H9 (cell line): ENCODE results near the gene DGKE. TPM values are rescaled to one million over a fixed set of nuclear protein-coding genes. Genes with fewer than 3 reads are reported as not detected.
A peak's percentile ranks its signal among the peaks of the same experiment; 100 is the strongest.

Experiments
- DNase-seq: peaks from one replicate; pipeline ENCODE4 v3.0.0-alpha.2; 2017
- H2AFZ ChIP-seq: one replicate; pipeline ENCODE4 v1.6.1; 2013; ENCODE audit warnings: mild to moderate bottlenecking, low read length, control low read depth, moderate library complexity
- H2AK5ac ChIP-seq: 2 replicates; pipeline ENCODE4 v1.6.1; 2013; ENCODE audit warnings: low read length, control low read depth, mixed read lengths; ENCODE audit not compliant: insufficient read length
- H2BK120ac ChIP-seq: one replicate; pipeline ENCODE4 v1.6.1; 2013; ENCODE audit warnings: low read depth, mild to moderate bottlenecking, low read length, control low read depth, inconsistent platforms; ENCODE audit not compliant: poor library complexity, severe bottlenecking
- H2BK12ac ChIP-seq: 2 replicates; pipeline ENCODE4 v1.6.1; 2013; ENCODE audit warnings: low read length, control low read depth, mixed read lengths, low read depth; ENCODE audit not compliant: insufficient read length
- H2BK15ac ChIP-seq: 2 replicates; pipeline ENCODE4 v1.6.1; 2013; ENCODE audit warnings: low read depth, low read length, control low read depth
- H2BK20ac ChIP-seq: one replicate; pipeline ENCODE4 v1.6.1; 2013; ENCODE audit warnings: low read depth, mild to moderate bottlenecking, low read length, control low read depth, inconsistent platforms; ENCODE audit not compliant: poor library complexity, severe bottlenecking
- H2BK5ac ChIP-seq: 2 replicates; pipeline ENCODE4 v1.6.1; 2013; ENCODE audit warnings: low read length, control low read depth, mixed read lengths; ENCODE audit not compliant: insufficient read length
- H3K14ac ChIP-seq: 2 replicates; pipeline ENCODE4 v1.6.1; 2013; ENCODE audit warnings: low read length, control low read depth; ENCODE audit not compliant: insufficient read depth
- H3K18ac ChIP-seq: 2 replicates; pipeline ENCODE4 v1.6.1; 2013; ENCODE audit warnings: low read depth, mild to moderate bottlenecking, mixed read lengths, low read length, control low read depth; ENCODE audit not compliant: insufficient read length
- H3K23ac ChIP-seq: 2 replicates; pipeline ENCODE4 v1.6.1; 2013; ENCODE audit warnings: low read length, control low read depth, mixed read lengths, low read depth; ENCODE audit not compliant: insufficient read length
- H3K23me2 ChIP-seq: 2 replicates; pipeline ENCODE4 v1.6.1; 2013; ENCODE audit warnings: low read depth, mild to moderate bottlenecking, mixed read lengths, low read length, control low read depth; ENCODE audit not compliant: insufficient read length, poor library complexity, severe bottlenecking
- H3K27ac ChIP-seq: 2 replicates; pipeline ENCODE4 v1.5.1; 2013; ENCODE audit warnings: low read length, control low read depth, mixed read lengths, low read depth; ENCODE audit not compliant: insufficient read length
- H3K27me3 ChIP-seq: 2 replicates; pipeline ENCODE4 v1.6.1; 2013; ENCODE audit warnings: low read length, control low read depth, inconsistent platforms; ENCODE audit not compliant: insufficient read depth
- H3K4ac ChIP-seq: 2 replicates; pipeline ENCODE4 v1.6.1; 2013; ENCODE audit warnings: low read depth, mild to moderate bottlenecking, control low read depth, inconsistent platforms, low read length, moderate library complexity
- H3K4me1 ChIP-seq: 2 replicates; pipeline ENCODE4 v1.6.1; 2013; ENCODE audit warnings: low read length, control low read depth, inconsistent platforms; ENCODE audit not compliant: insufficient read depth
- H3K4me2 ChIP-seq: 2 replicates; pipeline ENCODE4 v1.6.1; 2013; ENCODE audit warnings: low read length, control low read depth, mixed read lengths; ENCODE audit not compliant: insufficient read length, insufficient read depth
- H3K56ac ChIP-seq: 2 replicates; pipeline ENCODE4 v1.6.1; 2013; ENCODE audit warnings: low read depth, mild to moderate bottlenecking, mixed read lengths, low read length, control low read depth; ENCODE audit not compliant: insufficient read length
- H3K79me1 ChIP-seq: 2 replicates; pipeline ENCODE4 v1.6.1; 2013; ENCODE audit warnings: low read depth, mild to moderate bottlenecking, moderate library complexity, low read length, control low read depth, inconsistent platforms; ENCODE audit not compliant: insufficient read depth, poor library complexity, severe bottlenecking
- H3K79me2 ChIP-seq: 2 replicates; pipeline ENCODE4 v1.6.1; 2013; ENCODE audit warnings: low read length, control low read depth, inconsistent platforms; ENCODE audit not compliant: insufficient read depth
- H3K9ac ChIP-seq: 2 replicates; pipeline ENCODE4 v1.6.1; 2013; ENCODE audit warnings: low read length, control low read depth, mixed read lengths; ENCODE audit not compliant: insufficient read length; ENCODE audit errors: extremely low read depth
- H3K9me3 ChIP-seq: one replicate; pipeline ENCODE4 v1.6.1; 2013; ENCODE audit warnings: low read depth, low read length, inconsistent platforms; ENCODE audit not compliant: control insufficient read depth
- H3T11ph ChIP-seq: one replicate; pipeline ENCODE4 v1.6.1; 2013; ENCODE audit warnings: mild to moderate bottlenecking, low read length, control low read depth, inconsistent platforms
- H4K20me1 ChIP-seq: one replicate; pipeline ENCODE4 v1.6.1; 2013; ENCODE audit not compliant: control insufficient read depth, insufficient read length, insufficient read depth
- H4K5ac ChIP-seq: 2 replicates; pipeline ENCODE4 v1.6.1; 2013; ENCODE audit warnings: low read depth, mild to moderate bottlenecking, mixed read lengths, low read length, control low read depth; ENCODE audit not compliant: insufficient read length
- H4K8ac ChIP-seq: replicated peaks from 2 replicates; pipeline ENCODE4 v1.6.1; 2013; ENCODE audit warnings: low read length, control low read depth, mixed read lengths, low read depth; ENCODE audit not compliant: insufficient read length
- H4K91ac ChIP-seq: 2 replicates; pipeline ENCODE4 v1.6.1; 2013; ENCODE audit warnings: low read depth, mild to moderate bottlenecking, moderate library complexity, mixed read lengths, low read length, control low read depth; ENCODE audit not compliant: insufficient read length
- H3K27ac Mint-ChIP-seq, 3 experiments: 2 replicates in 2 of 3; 3 replicates in 1 of 3; pipeline ENCODE4 v1.8.0; 2020 to 2021; ENCODE audit warnings: mixed read lengths in 3 of 3, mild to moderate bottlenecking in 1 of 3, moderate library complexity in 1 of 3
- H3K27me3 Mint-ChIP-seq: 2 replicates; pipeline ENCODE4 v1.8.0; 2021; ENCODE audit warnings: low read depth, mild to moderate bottlenecking, moderate library complexity, mixed read lengths
- H3K36me3 Mint-ChIP-seq, 3 experiments: 2 replicates in 2 of 3; 3 replicates in 1 of 3; pipeline ENCODE4 v1.8.0; 2020 to 2021; ENCODE audit warnings: low read depth in 3 of 3, mixed read lengths in 3 of 3; ENCODE audit not compliant: insufficient read depth in 1 of 3
- H3K4me1 Mint-ChIP-seq, 2 experiments: 2 replicates each; pipeline ENCODE4 v1.8.0; 2020; ENCODE audit warnings: mixed read lengths in 2 of 2
- H3K4me3 Mint-ChIP-seq, 2 experiments: 2 replicates in 1 of 2; 3 replicates in 1 of 2; pipeline ENCODE4 v1.8.0; 2020 to 2021; ENCODE audit warnings: mild to moderate bottlenecking in 2 of 2, mixed read lengths in 2 of 2, moderate library complexity in 1 of 2
- H3K9me3 Mint-ChIP-seq, 2 experiments: 2 replicates in 1 of 2; 3 replicates in 1 of 2; pipeline ENCODE4 v1.8.0; 2020; ENCODE audit warnings: mild to moderate bottlenecking in 2 of 2, mixed read lengths in 2 of 2, moderate library complexity in 1 of 2
- CTCF ChIP-seq: fragments of 200-600 bp; sonication (generic); conservative IDR thresholded peaks from 3 replicates; pipeline ENCODE4 v1.8.0; 2021; ENCODE audit warnings: antibody characterized with exemption, mild to moderate bottlenecking
- WGBS: extraction: QIAGEN DNeasy Blood & Tissue Kit; methylation state at CpG from one replicate; pipeline ENCODE4 v1.1.7; 2013; ENCODE audit warnings: missing lambda C conversion rate, low lambda C conversion rate, mixed read lengths; ENCODE audit not compliant: insufficient read length; ENCODE audit errors: extremely low coverage; 5-methylcytosine and 5-hydroxymethylcytosine counted together
- total RNA-seq: library from RNA; stranded (reverse); gene quantifications from 2 replicates; pipeline ENCODE4 v1.2.1, GENCODE V29; 2021

Gene DGKE
- total RNA-seq, 1 experiment from 2014 or later = 4.9 TPM

GRCh38 chr17:56819431-56820145, 14.4 kb upstream of the DGKE start:
- Mint-ChIP-seq H3K27me3 (no peaks in the 10 kb centered on the region), H3K27ac (no peak overlapping the region), H3K4me3 (no peak overlapping the region), H3K9me3 (no peaks in the 10 kb centered on the region; a peak in 1 of 5 replicates), H3K36me3 (peaks cover 0 to 6% (median 0%) of the 10 kb centered on the region in 3 experiments; a peak in 3 of 7 replicates), H3K4me1 (peaks cover 7 to 8% of the 10 kb centered on the region in 2 experiments)
- Histone ChIP-seq H2BK15ac (no peak overlapping the region), H4K8ac (no peak overlapping the region), H3K9me3 (no peaks in the 10 kb centered on the region), H4K5ac (no peak overlapping the region), H3K27ac (no peak overlapping the region), H3K18ac (no peak overlapping the region), H3K4me2 (no peak overlapping the region), H3K4ac (no peak overlapping the region), H3K56ac (no peak overlapping the region), H3K9ac (no peak overlapping the region), H3K4me1 (no peaks in the 10 kb centered on the region), H3K23me2 (no peaks in the 10 kb centered on the region), H2BK12ac (no peak overlapping the region), H3K14ac (no peak overlapping the region), H3K79me2 (no peaks in the 10 kb centered on the region), H3K27me3 (no peaks in the 10 kb centered on the region), H3K79me1 (no peaks in the 10 kb centered on the region), H2AK5ac (no peak overlapping the region), H2AFZ (no peak overlapping the region), H2BK5ac (no peak overlapping the region), H4K20me1 (no peaks in the 10 kb centered on the region), H3K23ac (no peak overlapping the region), H4K91ac (no peak overlapping the region), H2BK20ac (no peak overlapping the region), H3T11ph (no peak overlapping the region), H2BK120ac (no peak overlapping the region)
- peak; percentile 90 for DNase-seq
- WGBS = no CpG with 5 or more reads among the region's 14 CpGs
- peak; percentile 87 for TF ChIP-seq CTCF
